PC-9 (cell line): ENCODE data around the gene ITGA8.

ENCODE experiments used
- EZH2 ChIP-seq: fragments of 200-600 bp; sonication (generic); IDR thresholded peaks from 2 replicates; pipeline ENCODE4 v1.8.0; 2017; ENCODE audit warnings: antibody characterized with exemption, low read depth
- TF ChIP-seq, protein P1 (sequence below): fragments of 200-600 bp; sonication (generic); conservative IDR thresholded peaks from 2 replicates; pipeline ENCODE4 v1.6.1; 2017; ENCODE audit warnings: mixed run types, antibody characterized with exemption, mild to moderate bottlenecking, moderate library complexity

GRCh38 chr10:15591431-15591830 lies 128.3 kb downstream of the ITGA8 start:
- TF ChIP-seq, protein P1, sequence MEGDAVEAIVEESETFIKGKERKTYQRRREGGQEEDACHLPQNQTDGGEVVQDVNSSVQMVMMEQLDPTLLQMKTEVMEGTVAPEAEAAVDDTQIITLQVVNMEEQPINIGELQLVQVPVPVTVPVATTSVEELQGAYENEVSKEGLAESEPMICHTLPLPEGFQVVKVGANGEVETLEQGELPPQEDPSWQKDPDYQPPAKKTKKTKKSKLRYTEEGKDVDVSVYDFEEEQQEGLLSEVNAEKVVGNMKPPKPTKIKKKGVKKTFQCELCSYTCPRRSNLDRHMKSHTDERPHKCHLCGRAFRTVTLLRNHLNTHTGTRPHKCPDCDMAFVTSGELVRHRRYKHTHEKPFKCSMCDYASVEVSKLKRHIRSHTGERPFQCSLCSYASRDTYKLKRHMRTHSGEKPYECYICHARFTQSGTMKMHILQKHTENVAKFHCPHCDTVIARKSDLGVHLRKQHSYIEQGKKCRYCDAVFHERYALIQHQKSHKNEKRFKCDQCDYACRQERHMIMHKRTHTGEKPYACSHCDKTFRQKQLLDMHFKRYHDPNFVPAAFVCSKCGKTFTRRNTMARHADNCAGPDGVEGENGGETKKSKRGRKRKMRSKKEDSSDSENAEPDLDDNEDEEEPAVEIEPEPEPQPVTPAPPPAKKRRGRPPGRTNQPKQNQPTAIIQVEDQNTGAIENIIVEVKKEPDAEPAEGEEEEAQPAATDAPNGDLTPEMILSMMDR = no peak
- no peak for TF ChIP-seq EZH2
